DLD1 (cell line): ENCODE results near the gene GEN1.

Source experiments
- in situ Hi-C: cut with HindIII; loops from 2 replicates; pipeline ENCODE4 v1.10.0; 2017; ENCODE audit warnings: low sequenced_read_pairs

GEN1 gene

GRCh38 chr2:17752246-17752645 lies 1.7 kb upstream of the GEN1 start:
- in situ Hi-C loops = no loop called here

GRCh38 chr2:17752892-17753802 lies 791 bp upstream of the GEN1 start:
- in situ Hi-C loops = no loop called here

DNA sequence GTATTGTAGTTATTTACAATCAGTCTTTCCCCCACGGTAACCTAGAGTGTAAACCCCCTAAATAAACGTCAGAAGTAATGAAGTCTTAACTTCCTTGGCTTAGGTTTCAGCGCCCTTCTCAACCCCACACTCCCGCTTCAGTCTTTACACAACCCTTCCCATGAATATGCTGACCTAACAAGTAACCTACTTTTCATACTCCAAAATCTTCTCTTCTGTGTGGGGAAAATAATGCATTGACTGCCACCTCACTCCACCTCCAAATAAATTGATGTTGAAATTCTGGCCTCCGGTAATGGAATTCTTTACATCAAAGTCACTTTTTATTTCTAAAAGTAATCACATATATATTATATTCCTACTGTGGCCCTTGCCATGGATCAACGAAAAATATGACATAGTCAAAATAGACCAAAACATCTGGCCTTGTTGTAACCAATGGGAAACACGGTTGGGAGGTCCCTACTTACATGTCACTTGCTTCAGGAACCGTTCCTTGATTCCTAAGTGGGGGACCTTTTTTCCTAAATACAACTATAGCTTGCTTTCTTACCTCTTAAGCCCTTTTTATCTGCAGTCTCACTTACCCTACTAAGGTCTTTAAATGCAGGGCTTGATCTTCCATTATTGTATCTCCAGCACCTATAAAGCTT lies 961 bp downstream of the GEN1 start:
- in situ Hi-C loops = no loop called here

DNA sequence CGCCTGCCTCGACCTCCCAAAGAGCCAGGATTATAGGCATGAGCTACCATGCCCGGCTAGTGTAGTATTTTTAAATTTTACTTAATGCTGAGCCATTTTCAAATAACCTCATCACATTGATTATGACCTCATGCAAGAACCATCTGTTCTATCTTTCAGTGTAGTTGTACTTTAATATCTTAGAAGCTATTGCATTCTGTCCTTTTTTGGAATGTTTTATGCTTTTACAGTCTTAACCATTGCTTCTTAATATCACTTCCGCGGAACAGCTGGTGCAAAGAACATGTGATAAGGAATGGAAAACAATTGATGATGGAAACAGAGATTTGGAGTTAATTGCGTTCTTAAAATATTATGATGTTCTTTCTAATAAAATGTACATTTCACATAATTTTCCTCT lies 2.7 kb downstream of the GEN1 start:
- in situ Hi-C loops = no loop called here

DNA sequence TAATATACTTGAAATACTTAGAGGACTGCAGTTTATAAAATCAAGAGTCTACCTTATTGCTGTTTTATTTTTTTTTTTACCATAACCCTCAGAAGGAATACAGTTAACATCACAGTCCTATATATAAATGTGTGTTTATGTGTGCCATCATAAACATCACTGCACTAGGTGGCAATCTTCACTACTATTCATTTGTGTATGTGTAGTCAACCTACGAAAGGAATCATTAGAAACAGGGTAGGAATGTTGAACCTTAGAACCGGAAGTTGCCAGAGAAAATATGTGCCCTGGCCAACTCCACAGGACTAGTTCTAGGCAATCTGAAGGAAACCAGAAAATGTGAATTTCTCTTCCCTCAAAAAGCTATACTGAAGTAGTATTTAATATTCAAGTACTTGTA lies 3.4 kb downstream of the GEN1 start:
- in situ Hi-C loops = no loop called here

GRCh38 chr2:17758118-17758517 lies 4.2 kb downstream of the GEN1 start:
- in situ Hi-C loops = no loop called here

DNA sequence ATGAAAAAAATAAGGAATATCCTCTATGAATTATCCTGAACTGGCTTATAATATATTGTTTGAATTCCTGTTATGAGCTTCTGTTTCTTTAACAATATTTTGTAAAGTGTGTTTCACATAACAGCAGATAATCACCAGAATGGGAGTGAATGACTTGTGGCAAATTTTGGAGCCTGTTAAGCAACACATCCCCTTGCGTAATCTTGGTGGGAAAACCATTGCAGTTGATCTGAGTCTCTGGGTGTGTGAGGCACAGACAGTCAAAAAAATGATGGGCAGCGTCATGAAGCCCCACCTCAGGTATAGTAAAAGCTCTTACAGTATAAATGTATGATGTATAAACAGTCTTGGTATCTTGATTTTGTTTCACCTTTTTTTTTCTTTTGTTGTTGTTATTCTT lies 5.9 kb downstream of the GEN1 start:
- in situ Hi-C loops = no loop called here

DNA sequence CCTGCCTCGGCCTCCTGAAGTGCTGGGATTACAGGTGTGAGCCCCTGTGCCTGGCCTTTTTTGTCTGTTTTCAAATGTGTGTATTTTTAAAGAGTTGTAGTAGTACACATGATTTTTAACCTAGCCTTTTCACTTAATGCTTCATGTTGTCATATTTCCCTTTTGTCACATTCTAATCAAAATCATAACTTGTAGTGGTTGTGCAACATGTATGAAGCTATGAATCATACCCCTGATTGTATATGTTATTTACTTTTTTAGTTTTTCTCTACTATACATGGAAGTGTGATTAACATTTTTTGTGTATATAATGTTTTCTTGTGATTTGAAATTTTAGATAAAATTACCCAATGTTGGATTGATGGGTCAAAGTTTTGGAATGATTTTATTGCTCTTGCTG lies 8.5 kb downstream of the GEN1 start:
- in situ Hi-C loops = no loop called here

GRCh38 chr2:17763641-17764333 lies 9.8 kb downstream of the GEN1 start:
- in situ Hi-C loops = no loop called here

- in situ Hi-C loops = no loop called here
Observed at GRCh38 chr2:17765398-17765797, 11.5 kb downstream of the GEN1 start.

GRCh38 chr2:17768894-17769293 lies 15.0 kb downstream of the GEN1 start:
- in situ Hi-C loops = no loop called here

- in situ Hi-C loops = no loop called here
Observed at GRCh38 chr2:17771956-17772355, 18.0 kb downstream of the GEN1 start.

GRCh38 chr2:17772532-17772931 lies 18.6 kb downstream of the GEN1 start:
- in situ Hi-C loops = no loop called here

- in situ Hi-C loops = no loop called here
Observed at GRCh38 chr2:17780546-17780945, 26.6 kb downstream of the GEN1 start.

- in situ Hi-C loops = no loop called here
Observed at GRCh38 chr2:17781482-17781881, 27.5 kb downstream of the GEN1 start.

DNA sequence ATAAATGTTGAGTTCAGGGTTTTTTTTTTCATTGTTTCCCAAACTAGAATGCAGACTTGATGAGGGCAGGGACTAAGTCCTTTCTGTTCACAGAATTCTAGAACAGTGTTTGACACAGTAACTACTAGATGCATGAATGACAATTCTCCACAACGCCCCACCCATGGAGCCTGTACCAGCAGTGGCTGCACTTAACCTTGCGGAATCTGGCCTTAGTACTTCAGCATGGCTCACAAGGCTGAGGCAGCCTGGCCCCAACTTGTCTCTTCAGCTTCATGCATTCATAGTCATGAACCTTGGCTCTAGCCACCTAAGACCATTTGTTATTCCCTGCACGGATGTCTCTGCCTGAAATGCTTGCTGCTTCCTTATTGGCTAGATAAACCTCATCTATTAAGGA lies 32.8 kb downstream of the GEN1 start:
- in situ Hi-C loops = no loop called here

DNA sequence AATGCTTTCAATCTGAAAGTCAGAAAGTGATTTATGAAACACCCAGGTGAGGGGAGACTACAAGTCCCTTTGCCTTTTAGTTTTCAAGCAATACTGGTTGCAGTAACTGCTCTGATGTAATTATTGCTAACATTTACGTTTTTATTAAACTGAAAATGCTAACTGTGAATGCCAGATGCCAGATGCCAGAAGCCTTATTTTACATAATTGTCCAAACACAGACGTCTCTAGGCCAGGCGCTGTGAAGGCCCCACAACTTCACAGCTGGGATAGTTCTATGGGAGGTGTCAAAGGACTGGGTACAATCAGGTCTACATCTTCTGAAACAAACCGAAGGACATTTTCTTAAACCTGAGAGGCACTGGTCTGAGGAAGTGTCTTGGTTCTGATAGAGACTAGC lies 34.8 kb downstream of the GEN1 start:
- in situ Hi-C loops = no loop called here

DNA sequence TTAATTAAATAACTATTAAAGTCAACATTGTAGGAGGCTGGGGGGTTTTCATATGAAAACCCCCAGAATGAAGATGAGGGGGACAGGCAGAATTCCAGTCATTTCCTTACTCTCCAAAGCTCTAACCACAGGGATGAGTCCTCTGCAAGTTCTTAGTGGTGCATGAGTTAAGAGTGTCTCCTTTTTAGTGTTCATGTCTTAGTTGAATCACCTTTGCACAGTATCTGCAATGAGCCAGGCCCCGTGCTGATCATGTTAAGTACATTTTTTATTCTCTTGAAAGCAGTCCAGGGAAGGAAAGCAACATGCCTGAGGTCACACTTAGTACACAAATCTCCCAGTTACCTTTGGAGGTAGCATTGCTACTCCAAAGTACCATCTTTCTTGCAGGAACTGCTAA lies 36.6 kb downstream of the GEN1 start:
- in situ Hi-C loops = no loop called here

- in situ Hi-C loops = no loop called here
Observed at GRCh38 chr2:17791121-17791816, 37.3 kb downstream of the GEN1 start.

GRCh38 chr2:17791817-17792130 lies 37.8 kb downstream of the GEN1 start:
- in situ Hi-C loops = no loop called here

DNA sequence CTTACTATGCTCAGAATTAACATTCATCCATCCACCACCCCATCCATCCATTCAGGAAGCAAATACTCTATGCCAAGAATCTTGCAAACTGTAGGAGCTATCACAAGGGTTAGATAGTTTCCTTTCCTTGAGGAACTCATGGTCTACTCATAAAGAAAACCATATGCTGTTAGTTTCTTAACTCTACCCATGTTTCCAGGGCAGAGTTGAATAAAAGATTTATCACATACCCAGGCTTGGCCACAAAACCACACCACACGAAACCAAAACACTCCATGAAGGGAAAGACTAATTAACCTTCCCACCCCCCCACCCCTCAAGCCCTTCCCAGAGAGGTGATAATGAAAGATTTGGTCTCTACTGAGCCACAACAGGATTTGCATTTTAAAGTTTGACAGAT lies 38.6 kb downstream of the GEN1 start:
- in situ Hi-C loops = no loop called here
